Measurements from ENCODE around the gene NOPCHAP1.

NOPCHAP1 gene

DNA sequence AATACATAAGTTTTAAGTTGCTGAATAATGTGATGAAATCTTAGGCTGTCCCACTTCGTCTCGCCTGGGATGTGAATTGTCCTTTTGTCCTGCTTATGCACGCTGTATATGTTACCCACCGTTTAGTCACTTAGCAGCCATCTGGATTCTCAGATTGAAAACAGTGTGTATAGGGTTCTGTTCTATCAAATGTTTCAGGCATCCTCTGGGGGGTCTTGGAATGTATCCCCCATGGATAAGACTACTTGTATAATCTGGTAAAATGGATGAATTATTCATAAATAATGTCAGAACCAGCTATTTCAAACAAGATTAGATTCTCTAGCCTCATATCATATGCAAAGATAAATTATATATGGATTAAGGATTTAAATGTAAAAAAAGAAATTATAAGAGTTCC, 29.4 kb downstream of the NOPCHAP1 start:
- no peak for ATAC-seq (replicated peaks)
- Mint-ChIP-seq H3K9me3 (peaks cover 3 to 5% of the 10 kb centered on the region in 2 donors), H3K36me3 (ENCODE audit: insufficient read depth) (peaks cover 5% of the 10 kb centered on the region)

GRCh38 chr12:105018012-105018411, 31.9 kb downstream of the NOPCHAP1 start:
- H3K4me1 Mint-ChIP-seq (ENCODE audit: low read depth in 2 of 2) = no peaks in the 10 kb centered on the region
- H3K4me3 Mint-ChIP-seq = no peak overlapping the region
- DNase-seq = no peak
- H3K27ac Mint-ChIP-seq = no peak overlapping the region
- no peaks in the 10 kb centered on the region for H3K36me3 Mint-ChIP-seq (ENCODE audit: insufficient read depth)
- H3K27me3 Mint-ChIP-seq = no peaks in the 10 kb centered on the region
- ATAC-seq (replicated peaks) = no peak
- H3K9me3 Mint-ChIP-seq = no peaks in the 10 kb centered on the region

More for the DNA sequence above, 29.4 kb downstream of the NOPCHAP1 start:
- H3K4me3 Mint-ChIP-seq = no peak overlapping the region
- peaks cover 0 to 2% of the 10 kb centered on the region in 2 donors for H3K4me1 Mint-ChIP-seq (ENCODE audit: low read depth in 2 of 2)
- no peak overlapping the region for H3K27ac Mint-ChIP-seq
- no peaks in the 10 kb centered on the region for H3K27me3 Mint-ChIP-seq
- no peak for DNase-seq

DNA sequence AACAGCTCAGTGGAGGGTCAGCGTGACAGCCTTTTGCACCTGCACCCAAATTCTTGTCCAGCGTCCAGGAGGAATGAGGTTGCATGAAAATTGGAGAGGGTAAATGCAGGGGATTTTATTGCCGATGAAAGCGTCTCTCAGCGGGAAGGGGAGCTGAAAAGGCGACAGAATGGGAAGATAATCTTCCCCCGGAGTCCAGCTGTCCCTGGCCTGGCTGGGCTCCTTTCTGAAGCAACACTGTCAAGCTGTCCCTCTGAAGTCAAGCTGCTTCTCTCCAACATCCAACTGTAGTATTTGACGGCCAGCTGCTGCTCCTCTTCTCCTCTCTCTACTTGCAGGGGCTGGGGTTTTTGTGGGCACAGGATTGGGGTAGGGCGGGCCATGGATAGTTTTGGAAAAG, 32.7 kb downstream of the NOPCHAP1 start:
- Mint-ChIP-seq H3K9me3 (no peaks in the 10 kb centered on the region), H3K4me3 (no peak overlapping the region), H3K27ac (no peak overlapping the region), H3K4me1 (ENCODE audit: low read depth in 2 of 2) (no peaks in the 10 kb centered on the region), H3K36me3 (ENCODE audit: insufficient read depth) (no peaks in the 10 kb centered on the region), H3K27me3 (no peaks in the 10 kb centered on the region)
- DNase-seq (no peak), ATAC-seq (replicated peaks) (no peak)

DNA sequence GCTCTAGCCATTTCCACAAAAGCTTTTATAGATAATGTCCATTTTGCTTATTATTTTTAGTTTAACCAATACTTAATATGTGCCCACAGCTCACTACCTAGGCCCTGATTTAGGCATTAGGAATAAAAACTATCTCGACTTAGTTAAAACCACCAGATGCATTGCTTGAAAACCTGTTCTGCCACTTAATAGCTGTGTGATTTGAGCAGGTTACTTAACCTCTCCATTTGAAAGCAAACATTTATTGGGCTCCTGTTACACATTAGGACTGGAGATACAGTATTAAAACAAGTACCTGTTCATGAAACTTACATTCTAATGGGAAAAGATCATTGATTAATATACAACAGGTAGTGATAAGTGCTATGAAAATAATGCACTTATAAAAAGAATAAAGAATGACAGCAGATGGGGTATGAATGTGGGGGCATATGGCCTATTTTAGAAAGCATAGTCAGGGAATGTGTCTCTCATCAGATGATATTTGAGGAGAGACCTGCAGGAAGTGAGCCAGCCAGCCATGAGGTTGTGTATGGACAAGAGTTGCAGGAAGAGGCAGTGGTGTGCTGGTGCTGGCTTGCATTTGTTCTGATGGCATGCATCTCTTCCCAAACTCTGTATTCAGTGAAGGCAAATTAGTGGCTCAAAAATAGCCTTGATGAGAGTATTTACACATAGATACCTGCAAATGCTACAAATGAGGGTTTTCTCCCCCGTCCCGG, 34.3 kb downstream of the NOPCHAP1 start:
- H3K4me1 Mint-ChIP-seq (ENCODE audit: low read depth in 2 of 2) = no peaks in the 10 kb centered on the region
- DNase-seq (no peak), ATAC-seq (replicated peaks) (no peak)
- no peak overlapping the region for H3K4me3 Mint-ChIP-seq
- no peaks in the 10 kb centered on the region for H3K27me3 Mint-ChIP-seq
- H3K36me3 Mint-ChIP-seq (ENCODE audit: insufficient read depth) = no peaks in the 10 kb centered on the region
- no peak overlapping the region for H3K27ac Mint-ChIP-seq
- no peaks in the 10 kb centered on the region for H3K9me3 Mint-ChIP-seq

DNA sequence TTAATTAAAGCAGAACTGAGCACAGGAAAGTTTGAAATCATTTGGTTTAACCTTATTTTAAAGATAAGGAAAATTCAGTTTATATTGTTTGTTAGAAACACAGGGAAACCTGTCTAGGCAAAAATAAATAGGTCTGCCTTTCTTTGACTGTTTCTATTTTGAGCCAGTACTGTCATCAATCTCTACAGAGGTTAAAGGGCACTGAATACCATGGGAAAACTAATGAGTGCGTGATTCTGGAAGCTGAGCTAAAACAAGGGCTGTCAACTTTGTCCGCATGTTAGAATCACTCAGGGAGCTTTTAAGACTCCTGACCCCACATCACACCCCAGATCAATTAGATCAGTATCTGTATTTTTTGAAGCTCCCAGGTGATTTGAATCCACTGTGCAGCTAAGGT, 38.8 kb downstream of the NOPCHAP1 start:
- no peak overlapping the region for H3K4me3 Mint-ChIP-seq
- H3K27ac Mint-ChIP-seq = no peak overlapping the region
- no peaks in the 10 kb centered on the region for H3K9me3 Mint-ChIP-seq
- no peaks in the 10 kb centered on the region for H3K27me3 Mint-ChIP-seq
- peaks cover 2% of the 10 kb centered on the region for H3K36me3 Mint-ChIP-seq (ENCODE audit: insufficient read depth)
- no peaks in the 10 kb centered on the region for H3K4me1 Mint-ChIP-seq (ENCODE audit: low read depth in 2 of 2)
- DNase-seq (no peak), ATAC-seq (replicated peaks) (no peak)

GRCh38 chr12:105025890-105026289, 39.8 kb downstream of the NOPCHAP1 start:
- H3K4me3 Mint-ChIP-seq = no peak overlapping the region
- H3K4me1 Mint-ChIP-seq (ENCODE audit: low read depth in 2 of 2) = peaks cover under 1 to 2% of the 10 kb centered on the region in 2 donors
- H3K27ac Mint-ChIP-seq = no peak overlapping the region
- H3K27me3 Mint-ChIP-seq = no peaks in the 10 kb centered on the region
- DNase-seq (no peak), ATAC-seq (replicated peaks) (no peak)
- no peaks in the 10 kb centered on the region for H3K9me3 Mint-ChIP-seq
- H3K36me3 Mint-ChIP-seq (ENCODE audit: insufficient read depth) = peaks cover 2% of the 10 kb centered on the region

DNA sequence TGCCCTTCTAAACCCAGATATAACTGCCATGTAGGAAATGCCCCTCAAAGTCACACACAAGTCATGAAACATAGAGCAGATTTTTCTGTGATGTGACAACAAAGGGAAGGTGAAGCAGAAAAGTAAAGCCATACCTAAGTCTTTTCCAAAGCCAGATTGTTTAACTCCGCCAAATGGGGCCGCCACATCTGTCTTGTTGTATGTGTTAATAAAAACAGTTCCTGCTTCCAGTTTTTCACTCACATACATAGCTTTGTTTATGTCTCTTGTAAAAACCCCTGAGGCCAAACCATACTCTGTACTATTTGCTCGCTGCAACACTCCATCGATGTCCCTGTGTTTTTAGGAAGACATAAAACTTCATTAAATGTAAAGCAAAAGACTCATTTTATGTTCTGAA, 40.3 kb downstream of the NOPCHAP1 start:
- no peaks in the 10 kb centered on the region for H3K27me3 Mint-ChIP-seq
- ATAC-seq (replicated peaks) = no peak
- H3K4me1 Mint-ChIP-seq (ENCODE audit: low read depth in 2 of 2) = peaks cover 6 to 7% of the 10 kb centered on the region in 2 donors
- no peak for DNase-seq
- H3K36me3 Mint-ChIP-seq (ENCODE audit: insufficient read depth) = peaks cover 2% of the 10 kb centered on the region
- no peaks in the 10 kb centered on the region for H3K9me3 Mint-ChIP-seq
- H3K4me3 Mint-ChIP-seq = no peak overlapping the region
- H3K27ac Mint-ChIP-seq = no peak overlapping the region

- H3K27me3 Mint-ChIP-seq = no peaks in the 10 kb centered on the region
- ATAC-seq (replicated peaks) (no peak), DNase-seq (no peak)
- H3K9me3 Mint-ChIP-seq = no peaks in the 10 kb centered on the region
- H3K36me3 Mint-ChIP-seq (ENCODE audit: insufficient read depth) = peaks cover 2% of the 10 kb centered on the region
- H3K4me1 Mint-ChIP-seq (ENCODE audit: low read depth in 2 of 2) = peaks cover 9% of the 10 kb centered on the region in 2 donors
- peak overlapping the region in 1 of 2 donors; percentile 4 for H3K27ac Mint-ChIP-seq
- H3K4me3 Mint-ChIP-seq = no peak overlapping the region
Observed at GRCh38 chr12:105030820-105031807, 45.0 kb downstream of the NOPCHAP1 start.

DNA sequence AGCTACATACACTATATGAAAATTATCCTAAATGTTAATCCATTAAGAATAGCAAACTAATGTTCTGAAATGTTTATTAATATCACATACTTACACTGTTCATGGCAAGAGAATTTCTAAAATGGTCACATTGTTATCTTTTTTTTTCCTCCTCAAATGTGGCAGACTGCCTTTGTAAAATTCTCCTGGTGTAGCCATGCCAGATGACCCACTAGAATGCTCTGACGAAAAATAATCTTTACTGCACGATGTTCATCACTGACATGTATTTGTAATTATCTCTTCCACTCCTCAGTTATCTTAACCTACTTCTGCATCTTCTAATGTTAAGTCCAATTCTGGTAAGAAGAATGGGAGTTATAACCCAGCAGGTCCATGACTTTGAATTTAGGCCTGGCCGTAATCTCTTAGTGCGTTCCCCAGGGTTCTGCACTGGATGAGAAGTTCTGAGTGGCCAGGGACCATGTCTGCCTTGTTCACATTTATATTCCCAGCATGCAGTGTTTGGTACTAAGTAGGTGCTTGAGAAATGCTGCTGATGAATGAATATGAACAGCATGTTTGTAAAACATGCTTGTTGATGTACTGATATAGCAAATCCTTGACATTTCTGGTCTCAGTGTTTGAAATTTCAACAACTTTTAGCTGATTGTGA, 46.7 kb downstream of the NOPCHAP1 start:
- Mint-ChIP-seq H3K27ac (no peak overlapping the region), H3K4me1 (ENCODE audit: low read depth in 2 of 2) (peaks cover 16% of the 10 kb centered on the region in 2 donors)

DNA sequence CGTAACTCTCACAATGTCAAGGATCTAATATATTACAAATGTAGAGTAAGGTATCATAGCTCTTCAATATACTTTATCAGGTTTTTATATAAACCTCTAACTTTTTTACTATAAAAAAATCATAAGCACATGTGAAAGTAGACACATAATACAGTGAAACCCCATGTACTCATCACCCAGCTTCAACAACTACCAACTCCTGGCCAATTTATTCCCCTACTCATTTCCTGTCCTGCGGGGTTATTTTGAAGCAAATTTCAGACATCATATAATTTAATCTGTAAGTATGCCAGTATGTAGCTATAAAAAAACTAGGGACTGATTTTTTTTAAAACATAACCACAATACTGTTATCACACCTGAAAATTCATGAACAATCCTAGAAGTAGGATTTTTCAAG, 47.7 kb downstream of the NOPCHAP1 start:
- Mint-ChIP-seq H3K27ac (no peak overlapping the region), H3K4me1 (ENCODE audit: low read depth in 2 of 2) (peaks cover 17 to 22% of the 10 kb centered on the region in 2 donors), H3K4me3 (no peak overlapping the region), H3K27me3 (no peaks in the 10 kb centered on the region), H3K36me3 (ENCODE audit: insufficient read depth) (no peaks in the 10 kb centered on the region), H3K9me3 (no peaks in the 10 kb centered on the region)
- DNase-seq (no peak), ATAC-seq (replicated peaks) (no peak)

More for the DNA sequence above, 46.7 kb downstream of the NOPCHAP1 start:
- ATAC-seq (replicated peaks) (no peak), DNase-seq (no peak)
- Mint-ChIP-seq H3K27me3 (no peaks in the 10 kb centered on the region), H3K36me3 (ENCODE audit: insufficient read depth) (no peaks in the 10 kb centered on the region), H3K9me3 (no peaks in the 10 kb centered on the region), H3K4me3 (no peak overlapping the region)
